Colonic mucosa (tissue), 4 donors: Measurements from ENCODE around the gene COL9A1. TPM values are rescaled to one million over a fixed set of nuclear protein-coding genes. Genes with fewer than 3 reads are reported as not detected.

Source experiments
- DNase-seq: peaks from one replicate; pipeline ENCODE4 v3.0.0-alpha.2; 2020
- H3K27ac ChIP-seq: fragments of 200-600 bp; one replicate; pipeline ENCODE4 v1.8.0; 2021
- H3K27me3 ChIP-seq: fragments of 200-600 bp; one replicate; pipeline ENCODE4 v1.8.0; 2021
- H3K36me3 ChIP-seq: fragments of 200-600 bp; one replicate; pipeline ENCODE4 v1.8.0; 2021
- H3K4me1 ChIP-seq: fragments of 200-600 bp; one replicate; pipeline ENCODE4 v1.8.0; 2021; ENCODE audit warnings: mild to moderate bottlenecking
- H3K4me3 ChIP-seq: fragments of 200-600 bp; one replicate; pipeline ENCODE4 v1.8.0; 2021
- H3K9ac ChIP-seq, 2 donors: one replicate each; pipeline ENCODE4 v1.7.0; 2013; ENCODE audit warnings: control low read depth in 2 of 2, low read depth in 2 of 2, low read length in 2 of 2
- H3K9me3 ChIP-seq: fragments of 200-600 bp; one replicate; pipeline ENCODE4 v1.8.0; 2021
- CTCF ChIP-seq: fragments of 200-600 bp; IDR thresholded peaks from one replicate; pipeline ENCODE4 v1.8.0; 2022; ENCODE audit warnings: antibody characterized with exemption, mild to moderate bottlenecking
- intact Hi-C: fragments of 100-400 bp; cut with DNase I; formaldehyde crosslinking; loops from one replicate; pipeline ENCODE4 v1.14.1; 2022
- total RNA-seq, 2 donors: library from RNA; stranded (reverse); fragmentation: NEBNext Ultra II Directional in 1 of 2; extraction: Animal tissue kit (Norgen Biotek cat#: 25700) in 1 of 2; gene quantifications; one replicate each; pipeline ENCODE4 v1.2.1, GENCODE V29; 2021
- donor health status: healthy.
- donor health status: DM: no; HTN: no; CAD: no.
- donor health status: DM: no; HTN: no; CAD: no.

Gene COL9A1
- total RNA-seq, 2 donors from 2014 or later, result 0.45 to 0.82 TPM

DNA sequence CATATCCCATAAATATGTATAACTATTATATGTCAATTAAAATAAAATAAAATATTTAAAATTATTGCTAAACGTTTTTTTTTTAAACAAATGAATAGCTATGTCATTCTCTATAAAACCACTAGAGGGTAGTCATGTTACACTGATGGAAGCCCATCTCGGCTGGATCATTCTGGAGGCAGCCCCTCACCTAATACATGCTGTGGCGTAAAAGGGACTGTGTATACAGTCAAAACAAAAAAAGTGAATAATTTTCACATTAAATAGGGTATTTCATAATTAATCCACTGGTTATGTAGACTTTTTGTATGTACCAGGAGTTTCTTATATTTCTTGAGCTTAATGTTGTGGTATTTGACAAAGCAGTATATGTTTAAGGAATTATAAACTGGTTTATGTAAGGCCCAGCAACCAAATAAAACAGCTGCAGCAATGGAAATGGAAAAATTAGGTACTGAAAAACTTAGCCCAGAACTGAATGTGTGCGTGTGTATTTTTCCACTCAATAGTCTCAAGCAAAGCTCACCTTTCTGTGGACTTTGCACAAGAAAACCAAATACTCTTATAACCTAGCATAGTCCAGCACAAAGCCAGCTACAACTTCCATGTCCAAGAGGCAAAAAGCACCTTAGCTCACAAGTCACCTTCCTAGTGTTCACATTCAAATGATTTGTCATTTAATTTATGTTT, 81.7 kb downstream of the COL9A1 start:
- H3K4me3 ChIP-seq, result no peak overlapping the region
- H3K4me1 ChIP-seq, result no peaks in the 10 kb centered on the region
- H3K9ac ChIP-seq, result no peak overlapping the region
- no peak for DNase-seq
- no peak overlapping the region for H3K27ac ChIP-seq
- intact Hi-C loops, result loop anchor here (5.0 to 10.0 kb wide), 2 partner anchors 146 to 664 kb away; no protein-coding TSS in a partner anchor
- no peaks in the 10 kb centered on the region for H3K9me3 ChIP-seq
- no peaks in the 10 kb centered on the region for H3K36me3 ChIP-seq
- TF ChIP-seq CTCF, result peak; percentile 81
- no peaks in the 10 kb centered on the region for H3K27me3 ChIP-seq

GRCh38 chr6:70219943-70220613, 82.8 kb downstream of the COL9A1 start:
- Histone ChIP-seq H3K27me3 (no peaks in the 10 kb centered on the region), H3K4me3 (no peak overlapping the region), H3K9me3 (no peaks in the 10 kb centered on the region), H3K36me3 (no peaks in the 10 kb centered on the region), H3K27ac (no peak overlapping the region), H3K9ac (no peak overlapping the region), H3K4me1 (no peaks in the 10 kb centered on the region)
- TF ChIP-seq CTCF, result no peak
- intact Hi-C loops, result loop anchor here (5.0 to 10.0 kb wide), 3 partner anchors 87 to 665 kb away; no protein-coding TSS in a partner anchor
- DNase-seq, result no peak

GRCh38 chr6:70216767-70217166, 86.1 kb downstream of the COL9A1 start:
- Histone ChIP-seq H3K4me3 (no peak overlapping the region), H3K27ac (no peak overlapping the region), H3K9me3 (no peaks in the 10 kb centered on the region), H3K36me3 (no peaks in the 10 kb centered on the region), H3K9ac (no peak overlapping the region), H3K4me1 (no peaks in the 10 kb centered on the region), H3K27me3 (no peaks in the 10 kb centered on the region)
- intact Hi-C loops, result loop anchor here (5.0 kb wide), 1 partner anchor 91 kb away; no protein-coding TSS in a partner anchor
- no peak for DNase-seq
- no peak for TF ChIP-seq CTCF

- Histone ChIP-seq H3K4me1 (no peaks in the 10 kb centered on the region), H3K27me3 (no peaks in the 10 kb centered on the region), H3K4me3 (no peak overlapping the region), H3K36me3 (no peaks in the 10 kb centered on the region), H3K27ac (no peak overlapping the region), H3K9ac (no peak overlapping the region), H3K9me3 (no peaks in the 10 kb centered on the region)
- intact Hi-C loops, result loop anchor here (5.0 kb wide), 1 partner anchor 92 kb away; no protein-coding TSS in a partner anchor
- no peak for DNase-seq
- no peak for TF ChIP-seq CTCF
These were observed 87.3 kb downstream of the COL9A1 start for GRCh38 chr6:70215460-70216108.

- no peak for DNase-seq
- intact Hi-C loops, result no loop called here
- Histone ChIP-seq H3K4me1 (no peaks in the 10 kb centered on the region), H3K9me3 (no peaks in the 10 kb centered on the region), H3K27me3 (no peaks in the 10 kb centered on the region), H3K27ac (no peak overlapping the region), H3K9ac (no peak overlapping the region), H3K36me3 (no peaks in the 10 kb centered on the region), H3K4me3 (no peak overlapping the region)
- TF ChIP-seq CTCF, result peak; percentile 23
These were observed 92.4 kb downstream of the COL9A1 start for GRCh38 chr6:70210462-70210861.
